ENCODE data around the gene ASTN2.

DNA sequence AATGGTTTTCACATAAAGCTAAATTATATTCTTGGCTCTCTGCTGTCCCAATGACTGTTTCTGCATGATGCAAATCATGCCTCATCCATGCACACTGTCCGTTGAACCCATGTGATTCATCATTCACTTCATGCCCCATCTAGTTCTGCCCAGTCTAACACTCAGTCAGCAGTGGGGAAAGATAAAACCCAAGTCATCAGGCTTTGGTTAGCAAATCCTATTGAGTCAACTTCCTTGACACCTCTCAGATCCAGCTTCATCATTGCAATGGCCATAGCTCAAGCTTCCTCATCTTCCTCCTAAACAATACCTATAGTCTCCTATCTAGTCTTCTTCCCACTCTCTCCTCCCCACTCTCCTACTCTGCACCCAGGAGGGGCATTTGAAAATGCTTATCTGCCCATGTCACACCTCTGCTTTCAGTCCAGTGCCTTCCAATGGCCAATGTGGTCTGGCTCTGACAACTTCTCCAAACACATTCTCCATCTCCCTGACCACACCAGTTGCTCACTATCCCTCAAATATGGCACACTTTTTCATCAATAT is 993.8 kb downstream of the ASTN2 start:
- TF ChIP-seq, protein P1, sequence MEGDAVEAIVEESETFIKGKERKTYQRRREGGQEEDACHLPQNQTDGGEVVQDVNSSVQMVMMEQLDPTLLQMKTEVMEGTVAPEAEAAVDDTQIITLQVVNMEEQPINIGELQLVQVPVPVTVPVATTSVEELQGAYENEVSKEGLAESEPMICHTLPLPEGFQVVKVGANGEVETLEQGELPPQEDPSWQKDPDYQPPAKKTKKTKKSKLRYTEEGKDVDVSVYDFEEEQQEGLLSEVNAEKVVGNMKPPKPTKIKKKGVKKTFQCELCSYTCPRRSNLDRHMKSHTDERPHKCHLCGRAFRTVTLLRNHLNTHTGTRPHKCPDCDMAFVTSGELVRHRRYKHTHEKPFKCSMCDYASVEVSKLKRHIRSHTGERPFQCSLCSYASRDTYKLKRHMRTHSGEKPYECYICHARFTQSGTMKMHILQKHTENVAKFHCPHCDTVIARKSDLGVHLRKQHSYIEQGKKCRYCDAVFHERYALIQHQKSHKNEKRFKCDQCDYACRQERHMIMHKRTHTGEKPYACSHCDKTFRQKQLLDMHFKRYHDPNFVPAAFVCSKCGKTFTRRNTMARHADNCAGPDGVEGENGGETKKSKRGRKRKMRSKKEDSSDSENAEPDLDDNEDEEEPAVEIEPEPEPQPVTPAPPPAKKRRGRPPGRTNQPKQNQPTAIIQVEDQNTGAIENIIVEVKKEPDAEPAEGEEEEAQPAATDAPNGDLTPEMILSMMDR (IDR thresholded peaks at IDR 0.05), result no peak
- TF ChIP-seq POLR2A (IDR thresholded peaks at IDR 0.05), result no peak

All from testis (tissue), 2 donors.